ENCODE measurements around the gene ITGA1.

Gene ITGA1

DNA sequence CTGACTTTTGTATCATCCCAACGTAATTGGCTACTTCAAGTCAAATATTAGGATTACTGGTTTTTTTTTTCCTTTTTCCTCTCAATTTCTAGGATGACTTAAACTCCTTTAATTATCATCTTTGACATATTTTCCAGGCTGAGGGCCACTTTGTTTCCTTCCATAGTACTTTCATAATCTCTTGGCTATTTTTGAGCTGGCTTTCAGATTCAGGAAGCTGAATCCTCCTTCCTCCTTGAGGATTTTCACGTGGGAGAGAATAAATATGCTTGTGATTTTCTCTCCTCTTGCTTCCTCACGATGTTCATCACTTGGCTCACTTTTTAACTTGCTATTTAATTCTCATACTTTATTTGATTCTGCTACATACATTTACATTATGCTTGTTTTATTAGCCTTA, 88.1 kb downstream of the ITGA1 start:
- DNase-seq = no peak

DNA sequence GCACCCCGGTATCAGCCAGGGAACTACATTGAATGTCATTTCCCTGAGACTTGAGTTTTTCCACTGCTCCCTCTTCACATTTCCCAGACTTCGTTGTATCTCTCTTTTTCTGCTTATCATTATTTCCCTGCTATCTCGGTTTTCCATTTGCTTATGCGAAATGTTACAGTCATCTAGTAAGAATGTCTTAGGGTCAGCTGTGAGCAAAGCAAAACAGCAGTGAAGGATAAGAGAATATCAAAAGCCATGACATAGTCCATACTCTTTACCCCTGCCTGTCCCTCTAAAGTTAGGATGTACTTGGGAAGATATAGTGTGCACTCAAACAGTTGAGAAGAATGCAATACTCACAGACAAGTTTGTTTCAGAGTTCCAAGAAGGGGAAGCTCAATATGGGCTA, 88.7 kb downstream of the ITGA1 start:
- DNase-seq = no peak

DNA sequence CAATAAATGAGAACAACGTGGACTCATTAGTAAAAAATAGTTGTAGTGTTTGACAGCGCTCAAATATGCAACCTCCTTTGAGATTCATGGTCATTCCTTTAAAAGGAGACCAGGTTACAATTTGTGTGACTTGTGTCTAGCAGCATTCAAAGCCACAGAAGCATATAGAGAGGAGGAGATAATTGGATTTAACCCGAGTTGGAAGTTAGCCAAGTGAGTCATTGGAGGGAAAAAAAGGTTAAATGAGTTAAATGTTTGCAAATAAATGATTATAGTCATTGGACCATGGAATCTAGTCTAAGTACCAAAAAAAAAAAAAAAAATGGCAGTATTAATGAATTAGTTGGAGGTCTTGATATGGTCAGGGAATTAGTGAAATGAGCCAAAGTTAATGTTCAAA, 90.9 kb downstream of the ITGA1 start:
- peak; percentile 47 for DNase-seq

- DNase-seq = no peak
Measured at GRCh38 chr5:52880541-52880940, 92.8 kb downstream of the ITGA1 start.

- DNase-seq = no peak
Measured at GRCh38 chr5:52881468-52881867, 93.8 kb downstream of the ITGA1 start.

GRCh38 chr5:52883110-52883509, 95.4 kb downstream of the ITGA1 start:
- DNase-seq = no peak

DNA sequence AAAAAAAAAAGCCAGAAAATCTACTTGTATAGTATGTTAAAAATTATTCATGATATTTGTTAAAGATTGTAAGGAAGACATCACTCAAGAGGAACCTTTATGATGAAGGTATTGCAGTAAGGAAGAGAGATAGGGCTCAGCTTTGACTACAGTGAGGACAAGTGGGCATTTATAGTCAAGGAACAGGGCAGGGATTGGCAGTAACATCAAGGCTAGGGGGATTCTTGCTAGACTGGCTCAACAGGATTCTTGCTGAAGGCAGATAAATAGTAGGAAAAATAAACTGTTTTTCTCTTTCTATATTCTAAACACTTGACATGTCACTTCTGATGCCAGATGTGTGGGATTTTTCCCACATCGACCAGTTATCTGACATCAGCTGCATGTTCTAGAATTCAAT, 96.7 kb downstream of the ITGA1 start:
- no peak for DNase-seq

GRCh38 chr5:52885614-52886013, 97.9 kb downstream of the ITGA1 start:
- DNase-seq = no peak

DNA sequence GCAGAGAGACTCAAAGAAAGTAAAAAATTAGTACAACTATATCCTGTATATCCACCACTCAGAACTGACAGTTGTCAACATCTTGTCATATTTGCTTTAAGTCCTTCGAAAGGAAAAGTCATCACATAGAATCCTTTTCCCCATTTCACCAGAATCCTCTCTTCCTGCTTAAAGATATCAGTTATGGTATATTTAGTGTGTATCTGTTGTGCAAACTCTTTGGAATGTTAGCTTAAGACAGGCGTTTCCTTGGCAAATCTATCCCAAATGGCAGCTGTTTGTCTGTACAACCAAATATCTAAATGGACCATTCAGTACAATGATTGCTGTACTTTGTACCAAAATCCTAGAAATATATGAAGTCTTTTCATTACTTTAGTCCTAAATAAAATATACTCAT, 98.5 kb downstream of the ITGA1 start:
- no peak for DNase-seq

- DNase-seq = no peak
Measured at GRCh38 chr5:52887066-52887465, 99.3 kb downstream of the ITGA1 start.

DNA sequence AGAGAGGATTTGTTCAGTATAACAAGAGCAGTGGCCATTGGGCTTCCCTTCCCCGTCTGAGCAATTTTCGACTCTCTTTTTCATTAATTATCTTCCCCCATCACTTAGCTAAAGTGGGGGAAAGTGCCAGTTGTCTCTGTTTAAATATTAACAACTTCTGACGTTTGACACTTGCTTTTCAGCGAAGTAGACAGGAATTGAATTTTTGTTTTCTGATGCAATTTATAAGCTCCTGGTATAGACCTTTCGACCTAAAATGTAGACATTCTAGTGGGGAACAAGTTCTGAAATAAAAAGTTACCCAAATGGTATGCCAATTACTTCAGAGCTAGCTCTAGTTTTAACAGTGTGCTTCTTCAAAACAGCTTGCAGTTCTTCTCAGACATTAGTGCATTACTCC, 100.6 kb downstream of the ITGA1 start:
- no peak for DNase-seq

DNA sequence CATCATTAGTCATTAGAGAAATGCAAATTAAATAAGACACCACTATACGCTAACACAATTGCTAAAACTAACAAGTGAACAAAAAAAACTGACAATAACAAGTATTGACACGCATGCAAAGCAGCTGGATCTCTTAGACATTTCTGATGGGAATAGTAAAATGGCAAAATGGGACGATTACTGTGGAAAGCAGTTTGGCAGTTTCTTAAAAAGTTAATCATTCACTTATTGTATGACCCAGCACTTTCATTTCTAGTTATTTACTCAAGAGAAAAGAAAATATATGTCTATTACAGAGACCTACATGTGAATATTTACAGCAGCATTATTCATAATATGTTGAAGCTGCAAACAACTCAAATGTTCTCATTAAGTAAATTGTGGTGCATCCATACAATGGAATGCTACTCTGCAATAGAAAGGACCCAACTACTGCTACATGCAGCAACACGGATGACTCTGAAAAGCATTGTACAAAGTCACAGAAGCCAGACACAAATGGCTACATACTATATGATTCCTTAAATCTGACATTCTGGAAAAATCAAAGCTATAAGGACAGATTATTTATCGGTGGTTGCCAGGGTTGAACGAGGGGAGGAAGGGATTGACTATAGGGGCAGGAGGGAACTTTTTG, 104.6 kb downstream of the ITGA1 start:
- no peak for DNase-seq

DNA sequence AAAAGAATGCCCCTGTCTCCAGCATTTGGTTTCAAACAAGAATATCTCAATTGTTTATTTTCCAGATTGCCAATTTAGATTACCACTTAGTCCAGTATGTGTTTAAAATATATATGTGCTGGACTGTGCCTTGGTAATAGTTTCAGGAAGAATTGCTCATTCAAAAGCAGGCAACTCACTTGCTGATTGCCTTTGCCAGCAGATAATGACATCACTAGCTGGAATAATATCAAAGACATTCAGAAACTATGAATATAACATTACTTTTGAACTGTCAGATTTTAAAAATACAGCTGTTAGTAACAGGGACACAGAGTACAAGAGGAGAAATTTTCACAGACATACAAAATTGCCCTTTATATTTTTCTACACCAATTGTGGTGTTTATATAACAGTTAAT, 105.4 kb downstream of the ITGA1 start:
- peak; percentile 84 for DNase-seq

DNA sequence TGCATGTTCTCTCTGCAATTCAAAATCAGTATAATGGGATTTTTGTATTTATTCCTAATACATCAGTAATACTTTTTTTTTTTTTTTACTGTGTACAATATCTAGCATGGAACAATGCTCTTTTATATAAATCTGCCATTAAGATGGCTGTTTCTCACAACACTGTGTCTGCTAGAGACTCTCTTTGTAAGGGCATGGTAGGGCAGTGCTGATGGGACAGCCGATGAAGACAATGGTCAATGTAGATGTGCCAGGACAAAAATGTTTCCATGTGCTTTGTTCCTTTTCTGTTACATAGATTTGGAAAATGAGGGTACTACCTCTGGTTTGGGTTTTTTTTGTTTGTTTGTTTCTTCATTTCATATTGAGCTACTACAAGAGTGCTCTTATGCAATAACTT, 106.1 kb downstream of the ITGA1 start:
- DNase-seq = no peak

GRCh38 chr5:52894451-52894850, 106.7 kb downstream of the ITGA1 start:
- no peak for DNase-seq

GRCh38 chr5:52895075-52895474, 107.4 kb downstream of the ITGA1 start:
- no peak for DNase-seq

DNA sequence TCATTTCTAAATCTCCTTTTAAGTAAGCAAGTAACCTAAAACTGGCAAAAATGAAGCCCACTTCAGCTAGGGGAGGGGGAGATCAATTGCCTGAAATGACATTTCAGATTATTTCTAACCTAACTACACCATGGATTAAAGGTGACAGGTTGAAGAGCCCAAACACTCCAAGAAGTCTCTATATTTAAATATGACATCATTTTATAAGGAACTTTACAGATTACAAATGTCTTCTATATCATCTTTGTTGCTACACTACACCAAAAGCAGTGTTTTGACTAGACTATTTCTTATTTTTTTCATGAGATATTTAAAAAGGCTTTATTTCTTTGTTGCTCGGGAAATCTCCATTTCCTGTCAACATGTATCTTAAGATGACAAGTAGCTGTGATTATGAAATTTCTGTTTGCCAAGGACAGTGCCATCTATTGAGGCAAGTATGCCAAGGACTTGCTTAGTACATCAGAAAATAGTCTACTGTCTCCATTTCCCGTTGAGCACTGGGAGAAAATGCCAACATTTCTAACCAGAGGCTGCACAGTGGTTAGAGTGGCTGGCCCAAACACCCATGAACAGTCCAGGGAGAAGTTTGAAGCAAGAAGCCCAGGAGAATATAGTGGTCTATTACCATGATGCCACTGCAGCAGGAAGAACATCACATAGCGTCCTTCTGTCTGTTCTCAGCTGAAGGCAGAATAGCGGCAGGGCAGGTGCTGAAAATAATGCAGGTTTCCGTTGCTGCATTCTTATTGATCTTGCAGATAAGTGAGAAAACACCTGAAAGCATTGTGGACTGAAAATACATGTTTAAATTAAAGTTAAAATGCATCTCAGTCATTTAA, 108.1 kb downstream of the ITGA1 start:
- no peak for DNase-seq

- peak; percentile 94 for DNase-seq
Measured at GRCh38 chr5:52896534-52897237, 109.0 kb downstream of the ITGA1 start.

DNA sequence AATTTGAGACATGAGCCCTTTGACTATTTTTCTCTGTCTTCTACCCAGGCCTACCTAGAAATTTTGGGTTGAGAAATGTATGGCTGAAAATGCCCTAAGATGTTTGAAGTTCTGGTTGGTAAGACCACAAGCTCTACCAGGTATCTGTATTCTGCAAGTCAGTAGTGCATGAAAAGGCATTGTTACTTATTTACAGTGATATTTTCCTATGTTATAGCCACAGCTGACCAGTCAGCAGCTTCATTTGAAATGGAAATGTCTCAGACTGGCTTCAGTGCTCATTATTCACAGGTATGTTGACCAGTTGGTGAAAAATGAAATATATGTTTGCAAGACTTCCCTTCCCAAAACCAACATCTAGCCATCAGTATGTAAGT, 109.5 kb downstream of the ITGA1 start:
- no peak for DNase-seq

DNA sequence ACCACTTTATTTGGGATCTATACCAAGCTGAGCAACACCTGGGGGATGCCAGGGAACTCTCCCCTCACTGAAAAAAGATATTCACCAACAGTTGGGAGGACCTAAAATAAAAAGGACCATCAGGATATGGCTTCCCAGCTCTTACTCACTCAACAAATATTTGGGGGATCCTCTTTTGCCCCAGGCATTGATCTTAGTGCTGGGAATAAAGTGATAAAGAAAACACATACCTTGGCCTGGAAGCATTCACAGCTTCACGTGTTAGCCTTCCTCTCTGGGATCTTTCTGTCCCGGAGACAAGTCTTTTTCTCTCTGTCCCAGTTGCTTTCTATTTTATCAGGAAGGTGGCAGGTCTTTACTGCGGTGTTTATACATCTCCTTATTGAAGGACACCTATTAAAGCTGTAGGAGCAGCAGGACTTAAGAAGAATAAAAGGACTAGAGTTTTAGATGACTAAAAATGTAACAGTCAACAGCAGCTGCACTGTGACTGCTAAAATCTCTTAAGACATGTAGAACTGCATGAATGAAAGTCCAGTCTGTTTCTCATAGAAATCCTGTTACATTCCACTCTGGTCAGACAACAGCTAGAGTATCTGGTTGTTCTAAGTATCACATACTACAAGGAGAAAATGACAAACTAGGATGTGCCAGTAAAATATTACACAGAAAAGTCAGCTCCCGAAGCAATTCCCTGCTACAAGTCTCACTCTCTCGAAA, 111.4 kb downstream of the ITGA1 start:
- no peak for DNase-seq

- no peak for DNase-seq
Measured at GRCh38 chr5:52903142-52903541, 115.4 kb downstream of the ITGA1 start.

DNA sequence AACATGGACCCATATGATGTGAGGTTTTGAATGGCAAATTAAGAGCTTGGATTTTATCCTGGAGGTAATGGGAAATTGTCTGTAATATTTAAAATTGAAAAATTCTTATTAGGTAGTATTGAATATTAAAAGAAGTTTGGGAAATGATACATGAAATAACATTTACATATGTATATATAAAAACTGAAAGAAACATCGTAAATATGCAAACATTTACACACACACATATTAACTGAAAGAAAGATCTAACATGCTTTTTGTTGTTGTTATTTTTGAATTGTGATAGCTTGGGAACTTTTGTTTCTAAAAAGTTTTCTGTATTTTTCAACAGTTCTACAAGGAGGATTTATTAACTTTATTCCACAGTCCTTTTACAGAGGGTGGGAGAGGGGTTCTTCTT, 118.6 kb downstream of the ITGA1 start:
- DNase-seq = no peak

GRCh38 chr5:52906845-52907244, 119.1 kb downstream of the ITGA1 start:
- no peak for DNase-seq

Data from fibroblast of upper back skin (primary cell).